ENCODE data around the gene TRRAP. TPM values are rescaled to one million over a fixed set of nuclear protein-coding genes. Genes with fewer than 3 reads are reported as not detected.

Gene TRRAP
- total and polyA plus RNA-seq, 2 of the 4 experiments (the other 2 are of a cell fraction): 12.5 to 18.1 TPM

- in situ Hi-C loops (cut with MboI; ENCODE audit: low sequenced_read_pairs) (no loop called here), intact Hi-C loops (cut with micrococcal nuclease) (no loop called here), dilution Hi-C loops (cut with HindIII; ENCODE audit: low sequenced_read_pairs, unreplicated experiment) (no loop called here)
- no peak overlapping the region for H3K4me2 ChIP-seq (ENCODE audit: low read depth, low read length)
- CTCF ChIA-PET: no interaction called here
- no peaks in the 10 kb centered on the region for H3K36me3 ChIP-seq (ENCODE audit: control insufficient read depth, insufficient read depth, low read length)
- no peak overlapping the region for H3K27ac ChIP-seq (ENCODE audit: insufficient read depth, low read length)
- 100% methylated on average over 1 of the region's 9 CpGs; no CpG with 5 or more reads in 1 of the 2 experiments for WGBS, 2 experiments (ENCODE audit: extremely low coverage in 2 of 2, insufficient read length in 1 of 2)
- no TSS peak for BruUV-seq (replicated peaks)
- no peak overlapping the region for H3K18ac ChIP-seq (ENCODE audit: low read depth, low read length)
- H3K9me3 ChIP-seq (ENCODE audit: control insufficient read depth, insufficient read depth, low read length): no peaks in the 10 kb centered on the region
- H2AFZ ChIP-seq (replicated peaks; ENCODE audit: low read length, poor library complexity): no peak overlapping the region
- H2BK5ac ChIP-seq (ENCODE audit: low read depth, low read length, poor library complexity, severe bottlenecking): no peak overlapping the region
- H3K9ac ChIP-seq (ENCODE audit: low read depth, low read length): no peak overlapping the region
- no peak overlapping the region for H4K5ac ChIP-seq (ENCODE audit: low read depth, low read length)
- no peak overlapping the region for H4K91ac ChIP-seq (ENCODE audit: insufficient read depth, low read depth, low read length)
- POLR2A ChIA-PET (ENCODE audit: unreplicated experiment): no interaction called here
- no peak overlapping the region for H2AK9ac ChIP-seq (replicated peaks; ENCODE audit: low read depth, low read length, poor library complexity)
- no peak overlapping the region for H3K4me3 ChIP-seq (ENCODE audit: insufficient read depth, low read depth, low read length)
- peaks cover 2% of the 10 kb centered on the region; the same call in 1 of the 2 replicates for H3K27me3 ChIP-seq (ENCODE audit: control insufficient read depth, insufficient read depth, low read length)
- no peak for ATAC-seq (ENCODE audit: low read depth)
- H4K20me1 ChIP-seq (ENCODE audit: insufficient read depth, low read length): peaks cover 11% of the 10 kb centered on the region
- no peak for TF ChIP-seq MAFK (IDR thresholded peaks at IDR 0.05; ENCODE audit: low read depth, low read length)
- no peak for TF ChIP-seq POLR2A (IDR thresholded peaks at IDR 0.05; ENCODE audit: low read depth, low read length)
- TF ChIP-seq RFX5 (IDR thresholded peaks at IDR 0.05; ENCODE audit: low read depth, low read length): no peak
- no peak for TF ChIP-seq CHD1 (IDR thresholded peaks at IDR 0.05; ENCODE audit: low read depth, low read length)
- no peak for TF ChIP-seq BHLHE40 (IDR thresholded peaks at IDR 0.05; ENCODE audit: low read depth, low read length)
- TF ChIP-seq MXI1 (IDR thresholded peaks at IDR 0.05; ENCODE audit: borderline replicate concordance, low read depth, low read length): no peak
- no peak for TF ChIP-seq CTCF (conservative IDR thresholded peaks at IDR 0.05; ENCODE audit: low read depth, low read length)
- TF ChIP-seq RCOR1 (IDR thresholded peaks at IDR 0.05; ENCODE audit: insufficient replicate concordance, low read length): no peak
- TF ChIP-seq SMC3 (IDR thresholded peaks at IDR 0.05; ENCODE audit: low read depth, low read length): no peak
- no peak for TF ChIP-seq USF2 (IDR thresholded peaks at IDR 0.05; ENCODE audit: low read depth, low read length)
- TF ChIP-seq RAD21 (IDR thresholded peaks at IDR 0.05; ENCODE audit: low read length): no peak
- TF ChIP-seq ELK1 (IDR thresholded peaks at IDR 0.05; ENCODE audit: borderline replicate concordance, low read depth, low read length): no peak
- H3K79me1 ChIP-seq (ENCODE audit: low read depth in 1 of 2, low read length in 2 of 2): peaks cover 5 to 14% of the 10 kb centered on the region in 2 experiments; a peak in 2 of 4 replicates
- H3K9me1 ChIP-seq (ENCODE audit: insufficient read depth, low read length): peaks cover 5% of the 10 kb centered on the region; the same call in 1 of the 2 replicates
- H2BK15ac ChIP-seq (ENCODE audit: low read depth, low read length): no peak overlapping the region
- no peak overlapping the region for H3K14ac ChIP-seq (replicated peaks; ENCODE audit: low read depth, low read length)
- no peak overlapping the region for H3K4ac ChIP-seq (ENCODE audit: low read depth, low read length)
- H2BK20ac ChIP-seq (ENCODE audit: low read depth, low read length): no peak overlapping the region
- H3K56ac ChIP-seq (ENCODE audit: extremely low read depth, insufficient read depth, low read length): no peak overlapping the region
- no peak overlapping the region for H2AK5ac ChIP-seq (ENCODE audit: low read depth, low read length)
- no peak overlapping the region for H3K23ac ChIP-seq (ENCODE audit: low read depth, low read length)
- no peak overlapping the region for H4K8ac ChIP-seq (ENCODE audit: low read depth in 2 of 2, low read length in 2 of 2)
- peaks cover 11% of the 10 kb centered on the region for H3K4me1 ChIP-seq (ENCODE audit: control insufficient read depth, insufficient read depth, low read length)
- no peak overlapping the region for H2BK120ac ChIP-seq (ENCODE audit: low read depth, low read length)
- no peak for DNase-seq
These were observed 2.8 kb upstream of the TRRAP start for GRCh38 chr7:98875501-98875900.
